Ascending aorta (tissue), 2 donors: ENCODE data around the gene LRRC14B. TPM values are rescaled to one million over a fixed set of nuclear protein-coding genes. Genes with fewer than 3 reads are reported as not detected.
A peak's percentile ranks its signal among the peaks of the same experiment; 100 is the strongest.

Experiments
- DNase-seq, 2 donors: peaks; one replicate each; pipeline ENCODE4 v3.0.0-alpha.2; 2019; ENCODE audit warnings: low spot score in 2 of 2
- H3K27ac ChIP-seq, 2 donors: fragments of 200-600 bp; sonication (generic); one replicate each; pipeline ENCODE4 v1.5.1; 2016 to 2017; ENCODE audit warnings: mild to moderate bottlenecking in 1 of 2
- H3K27me3 ChIP-seq: fragments of 200-600 bp; sonication (generic); one replicate; pipeline ENCODE4 v1.5.1; 2017
- H3K36me3 ChIP-seq, 2 donors: fragments of 200-600 bp; sonication (generic); one replicate each; pipeline ENCODE4 v1.5.1; 2016
- H3K4me1 ChIP-seq, 2 donors: fragments of 200-600 bp; sonication (generic); one replicate each; pipeline ENCODE4 v1.5.1; 2016 to 2017; ENCODE audit warnings: mild to moderate bottlenecking in 1 of 2
- H3K4me3 ChIP-seq, 2 donors: fragments of 200-600 bp; sonication (generic); one replicate each; pipeline ENCODE4 v1.5.1; 2016 to 2017; ENCODE audit warnings: mild to moderate bottlenecking in 1 of 2
- H3K9me3 ChIP-seq, 2 donors: fragments of 200-600 bp; sonication (generic); one replicate each; pipeline ENCODE4 v1.5.1; 2016
- intact Hi-C: fragments of 100-400 bp; cut with DNase I; formaldehyde crosslinking; loops from one replicate; pipeline ENCODE4 v1.15.1; 2023
- total RNA-seq: library from RNA; depleted of rRNA; stranded (reverse); fragments of >200 nt; gene quantifications from one replicate; pipeline ENCODE4 v1.1.0, GENCODE V29; 2016
- TF ChIP-seq, protein P1 (sequence below), 3 experiments: fragments of 200-600 bp in 2 of 3; fragments of 450-650 bp in 1 of 3; sonication (generic) in 2 of 3; IDR thresholded peaks; one replicate each; pipeline ENCODE4 v1.5.1; 2016 to 2019; ENCODE audit warnings: antibody characterized with exemption in 3 of 3, mild to moderate bottlenecking in 1 of 3, moderate library complexity in 1 of 3

The LRRC14B gene
- total RNA-seq, 1 donor from 2014 or later = not detected

DNA sequence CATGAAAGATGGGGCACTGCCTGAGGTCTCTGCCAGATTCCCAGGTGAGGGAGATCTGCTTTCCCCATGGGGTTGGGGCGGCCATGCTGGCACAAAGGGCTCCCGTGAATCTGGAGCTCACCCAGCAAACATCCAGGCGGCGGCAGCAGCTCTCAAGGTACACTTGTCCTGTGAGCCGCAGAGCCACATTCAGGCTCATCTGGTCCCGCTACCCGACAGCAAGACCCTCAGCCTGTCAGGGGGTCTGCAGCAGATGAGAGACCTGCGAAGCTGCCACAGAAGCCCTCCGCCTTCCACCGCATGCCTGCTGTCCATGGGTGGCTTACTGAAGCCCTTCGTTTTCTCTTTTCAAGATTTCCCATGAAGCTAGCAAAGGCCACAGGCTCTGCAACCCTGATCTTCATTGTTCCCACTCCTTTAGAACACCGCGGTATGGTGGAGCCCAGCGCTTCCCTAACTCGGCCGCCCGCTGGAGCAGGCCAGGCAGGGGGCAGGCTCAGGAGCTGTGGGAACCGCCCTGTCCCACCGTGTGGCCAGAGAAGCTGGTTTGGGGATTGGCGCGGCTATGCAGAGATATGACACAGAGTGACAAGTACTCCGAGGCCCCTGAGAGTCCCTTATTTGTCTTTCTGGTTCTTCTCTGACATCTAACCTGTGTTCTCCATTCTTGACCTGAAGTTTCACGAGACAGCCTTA lies 8.8 kb downstream of the LRRC14B start:
- Histone ChIP-seq H3K9me3 (no peaks in the 10 kb centered on the region), H3K4me1 (no peaks in the 10 kb centered on the region), H3K27ac (no peak overlapping the region), H3K27me3 (no peaks in the 10 kb centered on the region), H3K36me3 (peaks cover 15 to 27% of the 10 kb centered on the region in 2 donors), H3K4me3 (no peak overlapping the region)
- TF ChIP-seq, protein P1, sequence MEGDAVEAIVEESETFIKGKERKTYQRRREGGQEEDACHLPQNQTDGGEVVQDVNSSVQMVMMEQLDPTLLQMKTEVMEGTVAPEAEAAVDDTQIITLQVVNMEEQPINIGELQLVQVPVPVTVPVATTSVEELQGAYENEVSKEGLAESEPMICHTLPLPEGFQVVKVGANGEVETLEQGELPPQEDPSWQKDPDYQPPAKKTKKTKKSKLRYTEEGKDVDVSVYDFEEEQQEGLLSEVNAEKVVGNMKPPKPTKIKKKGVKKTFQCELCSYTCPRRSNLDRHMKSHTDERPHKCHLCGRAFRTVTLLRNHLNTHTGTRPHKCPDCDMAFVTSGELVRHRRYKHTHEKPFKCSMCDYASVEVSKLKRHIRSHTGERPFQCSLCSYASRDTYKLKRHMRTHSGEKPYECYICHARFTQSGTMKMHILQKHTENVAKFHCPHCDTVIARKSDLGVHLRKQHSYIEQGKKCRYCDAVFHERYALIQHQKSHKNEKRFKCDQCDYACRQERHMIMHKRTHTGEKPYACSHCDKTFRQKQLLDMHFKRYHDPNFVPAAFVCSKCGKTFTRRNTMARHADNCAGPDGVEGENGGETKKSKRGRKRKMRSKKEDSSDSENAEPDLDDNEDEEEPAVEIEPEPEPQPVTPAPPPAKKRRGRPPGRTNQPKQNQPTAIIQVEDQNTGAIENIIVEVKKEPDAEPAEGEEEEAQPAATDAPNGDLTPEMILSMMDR (IDR thresholded peaks at IDR 0.05) = no peak
- intact Hi-C loops = no loop called here
- DNase-seq = peak in 1 of 2 donors; percentile 54

DNA sequence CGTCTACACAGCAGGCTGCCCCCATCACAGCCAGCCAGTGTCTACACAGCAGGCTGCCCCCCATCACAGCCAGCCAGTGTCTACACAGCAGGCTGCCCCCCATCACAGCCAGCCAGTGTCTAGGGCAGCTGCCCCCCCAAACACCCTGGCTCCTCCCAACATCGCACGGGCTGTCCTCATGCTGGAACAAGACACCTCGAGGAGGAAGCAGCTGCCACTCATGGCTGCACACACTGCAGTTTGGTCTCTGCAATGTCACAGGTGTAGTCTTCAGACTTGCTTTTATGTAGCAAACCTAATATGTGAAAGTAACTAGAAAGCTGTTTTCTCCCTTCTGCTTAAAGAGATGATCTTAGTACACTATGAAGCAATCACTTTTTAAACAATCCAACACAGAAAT lies 9.7 kb downstream of the LRRC14B start:
- TF ChIP-seq, protein P1 (IDR thresholded peaks at IDR 0.05) = no peak
- intact Hi-C loops = no loop called here
- no peak for DNase-seq
- H3K4me1 ChIP-seq = no peaks in the 10 kb centered on the region
- no peaks in the 10 kb centered on the region for H3K9me3 ChIP-seq
- H3K27ac ChIP-seq = no peak overlapping the region
- no peaks in the 10 kb centered on the region for H3K27me3 ChIP-seq
- peaks cover 18 to 33% of the 10 kb centered on the region in 2 donors for H3K36me3 ChIP-seq
- H3K4me3 ChIP-seq = no peak overlapping the region

DNA sequence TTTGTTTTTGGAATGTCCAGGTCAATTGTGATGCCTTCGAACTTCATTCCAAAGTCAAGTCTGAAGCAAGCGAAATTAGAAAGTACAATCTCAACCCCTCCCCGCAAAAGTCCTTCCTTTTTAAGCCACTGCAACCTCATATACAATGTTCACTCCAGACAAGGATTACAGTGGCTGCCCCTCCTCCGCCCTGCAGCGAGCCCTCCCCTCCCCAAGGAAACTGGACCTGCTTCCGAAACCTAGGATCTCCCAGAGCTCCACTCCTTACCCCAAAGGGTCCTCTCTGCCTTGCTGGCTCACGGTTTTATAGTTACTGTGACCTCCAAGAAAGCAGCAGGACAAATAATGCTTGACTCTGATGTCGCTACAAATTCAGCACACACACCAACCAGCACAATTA lies 10.4 kb downstream of the LRRC14B start:
- intact Hi-C loops = no loop called here
- no peaks in the 10 kb centered on the region for H3K4me1 ChIP-seq
- H3K4me3 ChIP-seq = no peak overlapping the region
- no peaks in the 10 kb centered on the region for H3K9me3 ChIP-seq
- DNase-seq = no peak
- no peak overlapping the region for H3K27ac ChIP-seq
- TF ChIP-seq, protein P1 (IDR thresholded peaks at IDR 0.05) = no peak
- peaks cover 18 to 33% of the 10 kb centered on the region in 2 donors for H3K36me3 ChIP-seq
- no peaks in the 10 kb centered on the region for H3K27me3 ChIP-seq

DNA sequence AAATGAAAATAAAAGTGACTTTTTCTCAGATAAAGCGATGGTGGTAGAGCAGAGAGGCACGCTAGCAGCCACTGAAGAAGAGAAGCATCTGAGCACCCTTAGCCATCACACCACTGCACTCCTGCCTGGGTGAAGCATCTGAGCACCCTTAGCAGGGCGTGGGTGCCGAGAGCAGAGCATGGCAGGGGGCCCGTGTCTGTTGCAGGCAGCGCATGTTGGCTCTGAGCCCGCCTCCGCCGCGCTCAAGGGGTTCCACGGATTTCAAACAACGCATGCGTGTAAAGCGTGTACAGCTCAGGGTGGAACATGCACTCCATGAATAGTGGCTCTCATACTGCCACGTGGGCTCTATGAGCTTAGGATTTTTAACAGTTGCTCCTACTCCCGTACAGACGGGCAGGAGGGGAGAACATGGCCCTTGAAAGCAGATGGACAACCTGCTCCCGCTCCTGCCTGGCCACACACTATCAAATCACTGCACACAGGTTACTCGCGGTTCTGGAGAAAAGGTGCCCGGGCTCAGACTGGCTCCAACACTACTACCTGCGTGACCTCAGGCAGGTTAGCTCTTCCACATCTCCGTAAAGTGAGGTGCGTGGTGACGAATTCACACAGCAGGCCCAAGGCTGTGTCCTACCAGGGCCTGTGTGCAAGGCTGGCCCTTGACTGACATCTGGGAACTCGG lies 12.1 kb downstream of the LRRC14B start:
- no peak overlapping the region for H3K27ac ChIP-seq
- no peaks in the 10 kb centered on the region for H3K27me3 ChIP-seq
- H3K4me1 ChIP-seq = no peaks in the 10 kb centered on the region
- TF ChIP-seq, protein P1 (IDR thresholded peaks at IDR 0.05) = no peak
- H3K4me3 ChIP-seq = no peak overlapping the region
- H3K9me3 ChIP-seq = no peaks in the 10 kb centered on the region
- H3K36me3 ChIP-seq = peaks cover 18 to 33% of the 10 kb centered on the region in 2 donors
- intact Hi-C loops = no loop called here
- DNase-seq = peak in 1 of 2 donors; percentile 57

DNA sequence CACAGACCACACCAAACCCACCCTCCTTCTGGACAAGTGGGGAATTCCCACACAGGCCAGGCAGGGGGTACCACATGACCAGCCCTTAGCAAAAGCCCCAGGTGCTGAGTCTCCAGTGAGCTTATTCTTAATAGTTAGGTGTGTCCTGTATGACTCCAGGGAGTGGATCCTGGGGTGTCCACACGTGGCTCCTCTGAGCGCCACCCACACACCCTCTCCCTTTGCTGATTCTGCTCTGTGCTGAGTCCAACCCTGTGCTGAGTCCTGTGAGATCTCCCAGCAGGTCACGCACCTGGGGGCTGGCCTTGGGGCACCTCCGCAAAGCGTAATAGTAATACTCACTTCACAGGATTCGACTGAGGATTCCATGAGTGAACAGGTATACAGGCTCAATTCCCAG lies 12.7 kb downstream of the LRRC14B start:
- H3K27me3 ChIP-seq = no peaks in the 10 kb centered on the region
- no peaks in the 10 kb centered on the region for H3K4me1 ChIP-seq
- no peak for DNase-seq
- TF ChIP-seq, protein P1 (IDR thresholded peaks at IDR 0.05) = no peak
- H3K9me3 ChIP-seq = no peaks in the 10 kb centered on the region
- no peak overlapping the region for H3K4me3 ChIP-seq
- intact Hi-C loops = no loop called here
- H3K27ac ChIP-seq = no peak overlapping the region
- H3K36me3 ChIP-seq = peaks cover 18 to 31% of the 10 kb centered on the region in 2 donors
